H1 (cell line): ENCODE data around the gene ARMCX1. TPM values are rescaled to one million over a fixed set of nuclear protein-coding genes. Genes with fewer than 3 reads are reported as not detected.

Source experiments
- ASH2L ChIP-seq: fragments of 200-600, 300-600 bp; sonication (generic); IDR thresholded peaks from one replicate; pipeline ENCODE4 v1.7.1; 2017; ENCODE audit warnings: low read length
- ATF2 ChIP-seq: IDR thresholded peaks from 2 replicates; pipeline ENCODE4 v1.6.1; 2012; ENCODE audit warnings: low read length, inconsistent platforms
- BACH1 ChIP-seq: IDR thresholded peaks from 2 replicates; pipeline ENCODE4 v1.6.1; 2012; ENCODE audit warnings: low read length, improper control_type of control experiment
- BCL11A ChIP-seq, 2 experiments: IDR thresholded peaks; one replicate each; pipeline ENCODE4 v1.6.1; 2011; ENCODE audit warnings: low read depth in 2 of 2, low read length in 2 of 2, mild to moderate bottlenecking in 2 of 2
- CBX8 ChIP-seq: fragments of 300-800, 300-1000 bp; sonication (generic); IDR thresholded peaks from 2 replicates; pipeline ENCODE4 v1.7.1; 2016; ENCODE audit warnings: low read depth, low read length, borderline replicate concordance
- CEBPB ChIP-seq: IDR thresholded peaks from 2 replicates; pipeline ENCODE4 v1.6.1; 2012; ENCODE audit warnings: low read depth, low read length
- CREB1 ChIP-seq: IDR thresholded peaks from 2 replicates; pipeline ENCODE4 v1.6.1; 2012; ENCODE audit warnings: inconsistent platforms
- CTCF ChIP-seq, 3 experiments: IDR thresholded peaks; 1 replicate in 2 of 3; 2 replicates in 1 of 3; pipeline versions ENCODE4 v1.5.1 to v1.6.1; 2011; ENCODE audit warnings: low read length in 3 of 3, mild to moderate bottlenecking in 3 of 3, inconsistent platforms in 2 of 3, low read depth in 1 of 3, moderate library complexity in 1 of 3; ENCODE audit not compliant: insufficient read depth in 1 of 3; ENCODE audit errors: control extremely low read depth in 1 of 3
- E2F6 ChIP-seq: IDR thresholded peaks from 2 replicates; pipeline ENCODE4 v1.6.1; 2012; ENCODE audit warnings: inconsistent platforms
- EP300 ChIP-seq, 2 experiments: IDR thresholded peaks; 1 replicate in 1 of 2; 2 replicates in 1 of 2; pipeline ENCODE4 v1.6.1; 2011 to 2012; ENCODE audit warnings: low read depth in 2 of 2, low read length in 2 of 2, mild to moderate bottlenecking in 2 of 2, borderline replicate concordance in 1 of 2, inconsistent platforms in 1 of 2, moderate library complexity in 1 of 2
- HDAC2 ChIP-seq, 2 experiments: fragments of 300-600 bp in 1 of 2; sonication (generic) in 1 of 2; IDR thresholded peaks; 2 replicates each; pipeline ENCODE4 v1.6.1; 2011 to 2012; ENCODE audit warnings: low read depth in 2 of 2, low read length in 2 of 2, mild to moderate bottlenecking in 2 of 2, moderate library complexity in 2 of 2, borderline replicate concordance in 1 of 2, inconsistent platforms in 1 of 2
- KDM1A ChIP-seq: fragments of 200-600, 300-600 bp; sonication (generic); IDR thresholded peaks from 2 replicates; pipeline ENCODE4 v1.7.1; 2016; ENCODE audit warnings: mild to moderate bottlenecking, low read length, borderline replicate concordance
- MAFK ChIP-seq: IDR thresholded peaks from 2 replicates; pipeline ENCODE4 v1.6.1; 2012; ENCODE audit warnings: low read depth, mild to moderate bottlenecking, improper control_type of control experiment, low read length
- POLR2A ChIP-seq, 2 experiments: IDR thresholded peaks; 1 replicate in 1 of 2; 2 replicates in 1 of 2; pipeline ENCODE4 v1.6.1; 2011; ENCODE audit warnings: low read depth in 2 of 2, low read length in 2 of 2, mild to moderate bottlenecking in 2 of 2; ENCODE audit errors: control extremely low read depth in 1 of 2
- POLR2AphosphoS5 ChIP-seq: IDR thresholded peaks from 2 replicates; pipeline ENCODE4 v1.6.1; 2011; ENCODE audit warnings: low read depth, low read length
- POU5F1 ChIP-seq: IDR thresholded peaks from 2 replicates; pipeline ENCODE4 v1.6.1; 2011; ENCODE audit warnings: low read depth, mild to moderate bottlenecking, low read length, moderate library complexity
- RFX5 ChIP-seq: IDR thresholded peaks from 2 replicates; pipeline ENCODE4 v1.6.1; 2011; ENCODE audit warnings: low read depth, low read length, improper control_type of control experiment, borderline replicate concordance
- SP2 ChIP-seq: IDR thresholded peaks from 2 replicates; pipeline ENCODE4 v1.6.1; 2012; ENCODE audit warnings: mild to moderate bottlenecking, low read length, inconsistent platforms
- SP4 ChIP-seq: IDR thresholded peaks from 2 replicates; pipeline ENCODE4 v1.6.1; 2012; ENCODE audit warnings: low read length, inconsistent platforms
- TAF7 ChIP-seq: optimal IDR thresholded peaks from 2 replicates; pipeline ENCODE3; 2011; ENCODE audit warnings: low read depth, mild to moderate bottlenecking, inconsistent platforms, low read length, moderate library complexity, borderline replicate concordance
- TEAD4 ChIP-seq: IDR thresholded peaks from 2 replicates; pipeline ENCODE4 v1.6.1; 2012; ENCODE audit warnings: low read depth, low read length, inconsistent platforms, mixed read lengths
- YY1 ChIP-seq: IDR thresholded peaks from 2 replicates; pipeline ENCODE4 v1.6.1; 2011; ENCODE audit warnings: low read depth, mild to moderate bottlenecking, low read length
- polyA plus RNA-seq, 7 experiments: library from polyadenylated mRNA; depleted of rRNA in 3 of 7; stranded (reverse) in 5 of 7; unstranded in 2 of 7; fragments of >200 nt in 5 of 7; fragments of 200-250 nt in 2 of 7; gene quantifications; 1 replicate in 5 of 7; 2 replicates in 1 of 7; 4 replicates in 1 of 7; pipeline versions ENCODE4 v1.2.1 to v1.2.3, GENCODE V29; 2011 to 2013; ENCODE audit warnings: missing spikeins in 2 of 7, mixed read lengths in 2 of 7
- total RNA-seq: library from RNA; stranded (reverse); fragmentation: NEBNext Ultra II Directional; extraction: Animal tissue kit (Norgen Biotek cat#: 25700); gene quantifications from 2 replicates; pipeline ENCODE4 v1.2.1, GENCODE V29; 2021

The ARMCX1 gene
- total and polyA plus RNA-seq, 2 of the 8 experiments (the other 6 are each of a cell fraction or from before 2014, with no cell fraction given), result 12.5 to 29.1 TPM

GRCh38 chrX:101550362-101550750 lies at the start of gene ARMCX1 (continued):
- TF ChIP-seq SP4 (no peak), ASH2L (no peak), BCL11A (IDR thresholded peaks at IDR 0.05; ENCODE audit: low read depth in 2 of 2, low read length in 2 of 2) (no peak), SP2 (no peak), KDM1A (no peak), E2F6 (peak; percentile 26; the same call in 1 of the 2 replicates), CREB1 (peak; percentile 63; the same call in 1 of the 2 replicates), CTCF (IDR thresholded peaks at IDR 0.05; ENCODE audit: control extremely low read depth in 1 of 3, insufficient read depth in 1 of 3, low read depth in 1 of 3, low read length in 3 of 3) (no peak), POLR2AphosphoS5 (peak; percentile 87), POU5F1 (no peak), POLR2A (IDR thresholded peaks at IDR 0.05; ENCODE audit: control extremely low read depth in 1 of 2, low read depth in 2 of 2, low read length in 2 of 2) (peak in 1 of 2 experiments; percentile 85; a peak in 2 of 3 replicates), TAF7 (no peak), YY1 (no peak), BACH1 (no peak), CBX8 (no peak), ATF2 (no peak), HDAC2 (IDR thresholded peaks at IDR 0.05; ENCODE audit: borderline replicate concordance in 1 of 2, low read depth in 2 of 2, low read length in 2 of 2) (no peak), EP300 (IDR thresholded peaks at IDR 0.05; ENCODE audit: borderline replicate concordance in 1 of 2, low read depth in 2 of 2, low read length in 2 of 2) (no peak), TEAD4 (no peak), RFX5 (no peak), MAFK (no peak), CEBPB (no peak)
